ENCODE data around the gene CDK14. TPM values are rescaled to one million over a fixed set of nuclear protein-coding genes. Genes with fewer than 3 reads are reported as not detected.

CDK14 gene
- total RNA-seq, 4 donors from 2014 or later, result 0.18 to 74.3 (median 7.3) TPM

DNA sequence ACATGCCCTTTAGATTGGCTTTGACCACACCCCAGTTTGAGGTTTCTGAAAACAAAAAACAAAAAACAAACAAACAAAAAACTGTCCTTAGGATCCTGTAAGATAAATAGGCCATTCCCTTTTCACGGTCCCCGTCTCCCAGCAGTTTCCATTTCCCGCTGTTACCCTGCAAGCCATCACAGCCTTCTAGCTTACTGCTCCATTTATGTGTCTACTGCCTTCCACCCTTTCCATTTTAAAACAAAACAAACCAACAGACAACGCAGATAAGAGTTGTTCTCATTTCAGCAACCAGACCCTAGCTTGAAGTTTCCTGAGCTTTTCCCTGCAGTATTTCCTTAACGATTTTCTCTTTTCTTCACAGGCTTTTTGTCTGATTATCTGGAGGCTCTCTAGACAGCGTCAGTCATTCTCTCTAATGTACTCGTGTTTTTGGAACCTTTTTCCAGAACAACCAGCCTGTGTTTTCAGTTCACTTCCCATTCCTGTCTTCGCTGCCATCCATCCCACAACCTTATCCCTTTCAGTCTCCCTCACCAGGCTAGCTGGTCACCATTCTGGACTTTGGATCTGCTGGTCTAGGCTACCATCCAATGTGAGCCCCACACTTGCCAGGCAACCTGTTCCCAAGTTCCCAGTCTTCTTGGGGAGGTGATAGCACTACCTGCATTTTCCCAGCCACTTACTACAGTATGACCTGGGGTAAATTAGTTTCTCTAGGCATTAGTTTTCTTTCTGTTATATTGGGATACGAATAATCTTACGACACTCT, 350.8 kb downstream of the CDK14 start:
- Histone ChIP-seq H3K9me3 (no peaks in the 10 kb centered on the region), H3K4me3 (no peak overlapping the region), H3K36me3 (no peaks in the 10 kb centered on the region), H3K27me3 (no peaks in the 10 kb centered on the region), H3K27ac (no peak overlapping the region), H3K4me1 (no peaks in the 10 kb centered on the region)
- TF ChIP-seq, protein P1, sequence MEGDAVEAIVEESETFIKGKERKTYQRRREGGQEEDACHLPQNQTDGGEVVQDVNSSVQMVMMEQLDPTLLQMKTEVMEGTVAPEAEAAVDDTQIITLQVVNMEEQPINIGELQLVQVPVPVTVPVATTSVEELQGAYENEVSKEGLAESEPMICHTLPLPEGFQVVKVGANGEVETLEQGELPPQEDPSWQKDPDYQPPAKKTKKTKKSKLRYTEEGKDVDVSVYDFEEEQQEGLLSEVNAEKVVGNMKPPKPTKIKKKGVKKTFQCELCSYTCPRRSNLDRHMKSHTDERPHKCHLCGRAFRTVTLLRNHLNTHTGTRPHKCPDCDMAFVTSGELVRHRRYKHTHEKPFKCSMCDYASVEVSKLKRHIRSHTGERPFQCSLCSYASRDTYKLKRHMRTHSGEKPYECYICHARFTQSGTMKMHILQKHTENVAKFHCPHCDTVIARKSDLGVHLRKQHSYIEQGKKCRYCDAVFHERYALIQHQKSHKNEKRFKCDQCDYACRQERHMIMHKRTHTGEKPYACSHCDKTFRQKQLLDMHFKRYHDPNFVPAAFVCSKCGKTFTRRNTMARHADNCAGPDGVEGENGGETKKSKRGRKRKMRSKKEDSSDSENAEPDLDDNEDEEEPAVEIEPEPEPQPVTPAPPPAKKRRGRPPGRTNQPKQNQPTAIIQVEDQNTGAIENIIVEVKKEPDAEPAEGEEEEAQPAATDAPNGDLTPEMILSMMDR (IDR thresholded peaks at IDR 0.05), result no peak
- TF ChIP-seq POLR2A (IDR thresholded peaks at IDR 0.05), result no peak
- DNase-seq, result no peak

GRCh38 chr7:90948085-90948484, 352.0 kb downstream of the CDK14 start:
- Histone ChIP-seq H3K27me3 (no peaks in the 10 kb centered on the region), H3K4me1 (no peaks in the 10 kb centered on the region), H3K36me3 (no peaks in the 10 kb centered on the region), H3K9me3 (no peaks in the 10 kb centered on the region), H3K4me3 (no peak overlapping the region), H3K27ac (no peak overlapping the region)
- TF ChIP-seq, protein P1 (IDR thresholded peaks at IDR 0.05), result no peak
- no peak for TF ChIP-seq POLR2A (IDR thresholded peaks at IDR 0.05)
- DNase-seq, result no peak

GRCh38 chr7:90951229-90951628, 355.1 kb downstream of the CDK14 start:
- no peak overlapping the region for H3K27ac ChIP-seq
- no peaks in the 10 kb centered on the region for H3K27me3 ChIP-seq
- DNase-seq, result no peak
- no peaks in the 10 kb centered on the region for H3K4me1 ChIP-seq
- no peak for TF ChIP-seq POLR2A (IDR thresholded peaks at IDR 0.05)
- TF ChIP-seq, protein P1 (IDR thresholded peaks at IDR 0.05), result no peak
- no peaks in the 10 kb centered on the region for H3K36me3 ChIP-seq
- H3K4me3 ChIP-seq, result no peak overlapping the region
- H3K9me3 ChIP-seq, result no peaks in the 10 kb centered on the region

- no peak for DNase-seq
- TF ChIP-seq, protein P1 (IDR thresholded peaks at IDR 0.05), result no peak
- no peak for TF ChIP-seq POLR2A (IDR thresholded peaks at IDR 0.05)
- H3K9me3 ChIP-seq, result no peaks in the 10 kb centered on the region
These were observed 356.1 kb downstream of the CDK14 start for GRCh38 chr7:90951986-90952954.

GRCh38 chr7:90955641-90956207, 359.6 kb downstream of the CDK14 start:
- H3K4me1 ChIP-seq, result no peaks in the 10 kb centered on the region
- TF ChIP-seq, protein P1 (IDR thresholded peaks at IDR 0.05), result no peak
- TF ChIP-seq POLR2A (IDR thresholded peaks at IDR 0.05), result no peak
- no peaks in the 10 kb centered on the region for H3K36me3 ChIP-seq
- H3K4me3 ChIP-seq, result no peak overlapping the region
- H3K27ac ChIP-seq, result no peak overlapping the region
- H3K9me3 ChIP-seq, result no peaks in the 10 kb centered on the region
- H3K27me3 ChIP-seq, result no peaks in the 10 kb centered on the region
- no peak for DNase-seq

More at GRCh38 chr7:90951986-90952954, 356.1 kb downstream of the CDK14 start:
- no peak overlapping the region for H3K27ac ChIP-seq
- H3K4me3 ChIP-seq, result no peak overlapping the region
- no peaks in the 10 kb centered on the region for H3K36me3 ChIP-seq
- H3K4me1 ChIP-seq, result no peaks in the 10 kb centered on the region
- no peaks in the 10 kb centered on the region for H3K27me3 ChIP-seq
